ENCODE measurements around the gene EPC2.
A peak's percentile ranks its signal among the peaks of the same experiment; 100 is the strongest.
"Not testable (repeated sequence)": the region's sequence is repeated elsewhere in the genome, so short reads cannot be mapped to it uniquely, and the experiment has no call there.

EPC2 gene

GRCh38 chr2:148660999-148661398, 16.4 kb downstream of the EPC2 start:
- H3K27me3 ChIP-seq (ENCODE audit: insufficient read depth, insufficient read length): no peaks in the 10 kb centered on the region
- no peak overlapping the region for H3K4me3 ChIP-seq (ENCODE audit: insufficient read length, low read depth)
- H3K4me1 ChIP-seq (ENCODE audit: insufficient read depth, insufficient read length): no peaks in the 10 kb centered on the region
- no peak overlapping the region for H3K9ac ChIP-seq (ENCODE audit: insufficient read length, low read depth)
- H3K36me3 ChIP-seq (ENCODE audit: insufficient read depth, insufficient read length, low read length): no peaks in the 10 kb centered on the region
- TF ChIP-seq SUZ12 (IDR thresholded peaks at IDR 0.05; ENCODE audit: extremely low read depth, insufficient read depth, insufficient read length) (no peak), ZNF274 (IDR thresholded peaks at IDR 0.05; ENCODE audit: low read depth, low read length) (no peak), YY1 (IDR thresholded peaks at IDR 0.05; ENCODE audit: insufficient read depth, insufficient read length) (no peak)
- H3K9me3 ChIP-seq (ENCODE audit: insufficient read depth, low read length): peaks cover 9% of the 10 kb centered on the region; the same call in 1 of the 2 replicates
- DNase-seq (ENCODE audit: low read depth, low spot score): no peak

- not testable (repeated sequence) for DNase-seq (ENCODE audit: low read depth, low spot score); H3K27me3 ChIP-seq (ENCODE audit: insufficient read depth, insufficient read length); H3K36me3 ChIP-seq (ENCODE audit: insufficient read depth, insufficient read length, low read length); H3K4me3 ChIP-seq (ENCODE audit: insufficient read length, low read depth); H3K4me1 ChIP-seq (ENCODE audit: insufficient read depth, insufficient read length); H3K9ac ChIP-seq (ENCODE audit: insufficient read length, low read depth); H3K9me3 ChIP-seq (ENCODE audit: insufficient read depth, low read length)
These were observed 17.8 kb downstream of the EPC2 start for GRCh38 chr2:148662332-148662731.

GRCh38 chr2:148664229-148664628, 19.7 kb downstream of the EPC2 start:
- H3K27me3 ChIP-seq (ENCODE audit: insufficient read depth, insufficient read length): no peaks in the 10 kb centered on the region
- H3K9ac ChIP-seq (ENCODE audit: insufficient read length, low read depth): no peak overlapping the region
- no peaks in the 10 kb centered on the region for H3K4me1 ChIP-seq (ENCODE audit: insufficient read depth, insufficient read length)
- H3K4me3 ChIP-seq (ENCODE audit: insufficient read length, low read depth): no peak overlapping the region
- no peaks in the 10 kb centered on the region for H3K36me3 ChIP-seq (ENCODE audit: insufficient read depth, insufficient read length, low read length)
- no peak for DNase-seq (ENCODE audit: low read depth, low spot score)
- peaks cover 9% of the 10 kb centered on the region; the same call in 1 of the 2 replicates for H3K9me3 ChIP-seq (ENCODE audit: insufficient read depth, low read length)
- no peak for TF ChIP-seq ZNF274 (IDR thresholded peaks at IDR 0.05; ENCODE audit: low read depth, low read length)
- TF ChIP-seq SUZ12 (IDR thresholded peaks at IDR 0.05; ENCODE audit: extremely low read depth, insufficient read depth, insufficient read length): no peak
- TF ChIP-seq YY1 (IDR thresholded peaks at IDR 0.05; ENCODE audit: insufficient read depth, insufficient read length): no peak

- DNase-seq (ENCODE audit: low read depth, low spot score): no peak
- H3K27me3 ChIP-seq (ENCODE audit: insufficient read depth, insufficient read length): no peaks in the 10 kb centered on the region
- no peaks in the 10 kb centered on the region for H3K36me3 ChIP-seq (ENCODE audit: insufficient read depth, insufficient read length, low read length)
- TF ChIP-seq ZNF274 (IDR thresholded peaks at IDR 0.05; ENCODE audit: low read depth, low read length) (no peak), YY1 (IDR thresholded peaks at IDR 0.05; ENCODE audit: insufficient read depth, insufficient read length) (no peak), SUZ12 (IDR thresholded peaks at IDR 0.05; ENCODE audit: extremely low read depth, insufficient read depth, insufficient read length) (no peak)
- peaks cover 3% of the 10 kb centered on the region; the same call in 1 of the 2 replicates for H3K9me3 ChIP-seq (ENCODE audit: insufficient read depth, low read length)
- no peak overlapping the region for H3K9ac ChIP-seq (ENCODE audit: insufficient read length, low read depth)
- no peak overlapping the region for H3K4me3 ChIP-seq (ENCODE audit: insufficient read length, low read depth)
- no peaks in the 10 kb centered on the region for H3K4me1 ChIP-seq (ENCODE audit: insufficient read depth, insufficient read length)
These were observed 22.0 kb downstream of the EPC2 start for GRCh38 chr2:148666555-148666954.

- H3K4me3 ChIP-seq (ENCODE audit: insufficient read length, low read depth): no peak overlapping the region
- H3K9me3 ChIP-seq (ENCODE audit: insufficient read depth, low read length): no peaks in the 10 kb centered on the region
- DNase-seq (ENCODE audit: low read depth, low spot score): no peak
- TF ChIP-seq ZNF274 (IDR thresholded peaks at IDR 0.05; ENCODE audit: low read depth, low read length): no peak
- TF ChIP-seq SUZ12 (IDR thresholded peaks at IDR 0.05; ENCODE audit: extremely low read depth, insufficient read depth, insufficient read length): no peak
- no peaks in the 10 kb centered on the region for H3K36me3 ChIP-seq (ENCODE audit: insufficient read depth, insufficient read length, low read length)
- H3K4me1 ChIP-seq (ENCODE audit: insufficient read depth, insufficient read length): no peaks in the 10 kb centered on the region
- no peak overlapping the region for H3K9ac ChIP-seq (ENCODE audit: insufficient read length, low read depth)
- no peaks in the 10 kb centered on the region for H3K27me3 ChIP-seq (ENCODE audit: insufficient read depth, insufficient read length)
These were observed 22.7 kb downstream of the EPC2 start for GRCh38 chr2:148667113-148667836.

GRCh38 chr2:148670773-148671172, 26.2 kb downstream of the EPC2 start:
- Histone ChIP-seq H3K36me3 (ENCODE audit: insufficient read depth, insufficient read length, low read length) (no peaks in the 10 kb centered on the region), H3K9ac (ENCODE audit: insufficient read length, low read depth) (no peak overlapping the region)
- no peak for DNase-seq (ENCODE audit: low read depth, low spot score)

GRCh38 chr2:148674063-148675020, 29.8 kb downstream of the EPC2 start:
- Histone ChIP-seq H3K27me3 (ENCODE audit: insufficient read depth, insufficient read length) (no peaks in the 10 kb centered on the region), H3K9me3 (ENCODE audit: insufficient read depth, low read length) (peaks cover 11% of the 10 kb centered on the region; the same call in 1 of the 2 replicates), H3K36me3 (ENCODE audit: insufficient read depth, insufficient read length, low read length) (no peaks in the 10 kb centered on the region), H3K9ac (ENCODE audit: insufficient read length, low read depth) (no peak overlapping the region), H3K4me3 (ENCODE audit: insufficient read length, low read depth) (no peak overlapping the region), H3K4me1 (ENCODE audit: insufficient read depth, insufficient read length) (no peaks in the 10 kb centered on the region)
- TF ChIP-seq SUZ12 (IDR thresholded peaks at IDR 0.05; ENCODE audit: extremely low read depth, insufficient read depth, insufficient read length): no peak
- no peak for TF ChIP-seq ZNF274 (IDR thresholded peaks at IDR 0.05; ENCODE audit: low read depth, low read length)
- TF ChIP-seq YY1 (IDR thresholded peaks at IDR 0.05; ENCODE audit: insufficient read depth, insufficient read length): no peak
- peak; percentile 35 for DNase-seq (ENCODE audit: low read depth, low spot score)

More at GRCh38 chr2:148670773-148671172, 26.2 kb downstream of the EPC2 start:
- no peaks in the 10 kb centered on the region for H3K4me1 ChIP-seq (ENCODE audit: insufficient read depth, insufficient read length)
- no peak overlapping the region for H3K4me3 ChIP-seq (ENCODE audit: insufficient read length, low read depth)
- H3K9me3 ChIP-seq (ENCODE audit: insufficient read depth, low read length): no peaks in the 10 kb centered on the region
- TF ChIP-seq ZNF274 (IDR thresholded peaks at IDR 0.05; ENCODE audit: low read depth, low read length) (no peak), SUZ12 (IDR thresholded peaks at IDR 0.05; ENCODE audit: extremely low read depth, insufficient read depth, insufficient read length) (no peak), YY1 (IDR thresholded peaks at IDR 0.05; ENCODE audit: insufficient read depth, insufficient read length) (no peak)
- no peaks in the 10 kb centered on the region for H3K27me3 ChIP-seq (ENCODE audit: insufficient read depth, insufficient read length)
